H9 (cell line): ENCODE data around the gene UEVLD. TPM values are rescaled to one million over a fixed set of nuclear protein-coding genes. Genes with fewer than 3 reads are reported as not detected.

Source experiments
- DNase-seq: peaks from one replicate; pipeline ENCODE4 v3.0.0-alpha.2; 2017
- H2AFZ ChIP-seq: one replicate; pipeline ENCODE4 v1.6.1; 2013; ENCODE audit warnings: mild to moderate bottlenecking, low read length, control low read depth, moderate library complexity
- H2AK5ac ChIP-seq: 2 replicates; pipeline ENCODE4 v1.6.1; 2013; ENCODE audit warnings: low read length, control low read depth, mixed read lengths; ENCODE audit not compliant: insufficient read length
- H2BK120ac ChIP-seq: one replicate; pipeline ENCODE4 v1.6.1; 2013; ENCODE audit warnings: low read depth, mild to moderate bottlenecking, low read length, control low read depth, inconsistent platforms; ENCODE audit not compliant: poor library complexity, severe bottlenecking
- H2BK12ac ChIP-seq: 2 replicates; pipeline ENCODE4 v1.6.1; 2013; ENCODE audit warnings: low read length, control low read depth, mixed read lengths, low read depth; ENCODE audit not compliant: insufficient read length
- H2BK15ac ChIP-seq: 2 replicates; pipeline ENCODE4 v1.6.1; 2013; ENCODE audit warnings: low read depth, low read length, control low read depth
- H2BK20ac ChIP-seq: one replicate; pipeline ENCODE4 v1.6.1; 2013; ENCODE audit warnings: low read depth, mild to moderate bottlenecking, low read length, control low read depth, inconsistent platforms; ENCODE audit not compliant: poor library complexity, severe bottlenecking
- H2BK5ac ChIP-seq: 2 replicates; pipeline ENCODE4 v1.6.1; 2013; ENCODE audit warnings: low read length, control low read depth, mixed read lengths; ENCODE audit not compliant: insufficient read length
- H3K14ac ChIP-seq: 2 replicates; pipeline ENCODE4 v1.6.1; 2013; ENCODE audit warnings: low read length, control low read depth; ENCODE audit not compliant: insufficient read depth
- H3K18ac ChIP-seq: 2 replicates; pipeline ENCODE4 v1.6.1; 2013; ENCODE audit warnings: low read depth, mild to moderate bottlenecking, mixed read lengths, low read length, control low read depth; ENCODE audit not compliant: insufficient read length
- H3K23ac ChIP-seq: 2 replicates; pipeline ENCODE4 v1.6.1; 2013; ENCODE audit warnings: low read length, control low read depth, mixed read lengths, low read depth; ENCODE audit not compliant: insufficient read length
- H3K23me2 ChIP-seq: 2 replicates; pipeline ENCODE4 v1.6.1; 2013; ENCODE audit warnings: low read depth, mild to moderate bottlenecking, mixed read lengths, low read length, control low read depth; ENCODE audit not compliant: insufficient read length, poor library complexity, severe bottlenecking
- H3K27ac ChIP-seq: 2 replicates; pipeline ENCODE4 v1.5.1; 2013; ENCODE audit warnings: low read length, control low read depth, mixed read lengths, low read depth; ENCODE audit not compliant: insufficient read length
- H3K27me3 ChIP-seq: 2 replicates; pipeline ENCODE4 v1.6.1; 2013; ENCODE audit warnings: low read length, control low read depth, inconsistent platforms; ENCODE audit not compliant: insufficient read depth
- H3K4ac ChIP-seq: 2 replicates; pipeline ENCODE4 v1.6.1; 2013; ENCODE audit warnings: low read depth, mild to moderate bottlenecking, control low read depth, inconsistent platforms, low read length, moderate library complexity
- H3K4me1 ChIP-seq: 2 replicates; pipeline ENCODE4 v1.6.1; 2013; ENCODE audit warnings: low read length, control low read depth, inconsistent platforms; ENCODE audit not compliant: insufficient read depth
- H3K4me2 ChIP-seq: 2 replicates; pipeline ENCODE4 v1.6.1; 2013; ENCODE audit warnings: low read length, control low read depth, mixed read lengths; ENCODE audit not compliant: insufficient read length, insufficient read depth
- H3K56ac ChIP-seq: 2 replicates; pipeline ENCODE4 v1.6.1; 2013; ENCODE audit warnings: low read depth, mild to moderate bottlenecking, mixed read lengths, low read length, control low read depth; ENCODE audit not compliant: insufficient read length
- H3K79me1 ChIP-seq: 2 replicates; pipeline ENCODE4 v1.6.1; 2013; ENCODE audit warnings: low read depth, mild to moderate bottlenecking, moderate library complexity, low read length, control low read depth, inconsistent platforms; ENCODE audit not compliant: insufficient read depth, poor library complexity, severe bottlenecking
- H3K79me2 ChIP-seq: 2 replicates; pipeline ENCODE4 v1.6.1; 2013; ENCODE audit warnings: low read length, control low read depth, inconsistent platforms; ENCODE audit not compliant: insufficient read depth
- H3K9ac ChIP-seq: 2 replicates; pipeline ENCODE4 v1.6.1; 2013; ENCODE audit warnings: low read length, control low read depth, mixed read lengths; ENCODE audit not compliant: insufficient read length; ENCODE audit errors: extremely low read depth
- H3K9me3 ChIP-seq: one replicate; pipeline ENCODE4 v1.6.1; 2013; ENCODE audit warnings: low read depth, low read length, inconsistent platforms; ENCODE audit not compliant: control insufficient read depth
- H3T11ph ChIP-seq: one replicate; pipeline ENCODE4 v1.6.1; 2013; ENCODE audit warnings: mild to moderate bottlenecking, low read length, control low read depth, inconsistent platforms
- H4K20me1 ChIP-seq: one replicate; pipeline ENCODE4 v1.6.1; 2013; ENCODE audit not compliant: control insufficient read depth, insufficient read length, insufficient read depth
- H4K5ac ChIP-seq: 2 replicates; pipeline ENCODE4 v1.6.1; 2013; ENCODE audit warnings: low read depth, mild to moderate bottlenecking, mixed read lengths, low read length, control low read depth; ENCODE audit not compliant: insufficient read length
- H4K8ac ChIP-seq: replicated peaks from 2 replicates; pipeline ENCODE4 v1.6.1; 2013; ENCODE audit warnings: low read length, control low read depth, mixed read lengths, low read depth; ENCODE audit not compliant: insufficient read length
- H4K91ac ChIP-seq: 2 replicates; pipeline ENCODE4 v1.6.1; 2013; ENCODE audit warnings: low read depth, mild to moderate bottlenecking, moderate library complexity, mixed read lengths, low read length, control low read depth; ENCODE audit not compliant: insufficient read length
- H3K27ac Mint-ChIP-seq, 3 experiments: 2 replicates in 2 of 3; 3 replicates in 1 of 3; pipeline ENCODE4 v1.8.0; 2020 to 2021; ENCODE audit warnings: mixed read lengths in 3 of 3, mild to moderate bottlenecking in 1 of 3, moderate library complexity in 1 of 3
- H3K27me3 Mint-ChIP-seq: 2 replicates; pipeline ENCODE4 v1.8.0; 2021; ENCODE audit warnings: low read depth, mild to moderate bottlenecking, moderate library complexity, mixed read lengths
- H3K36me3 Mint-ChIP-seq, 3 experiments: 2 replicates in 2 of 3; 3 replicates in 1 of 3; pipeline ENCODE4 v1.8.0; 2020 to 2021; ENCODE audit warnings: low read depth in 3 of 3, mixed read lengths in 3 of 3; ENCODE audit not compliant: insufficient read depth in 1 of 3
- H3K4me1 Mint-ChIP-seq, 2 experiments: 2 replicates each; pipeline ENCODE4 v1.8.0; 2020; ENCODE audit warnings: mixed read lengths in 2 of 2
- H3K4me3 Mint-ChIP-seq, 2 experiments: 2 replicates in 1 of 2; 3 replicates in 1 of 2; pipeline ENCODE4 v1.8.0; 2020 to 2021; ENCODE audit warnings: mild to moderate bottlenecking in 2 of 2, mixed read lengths in 2 of 2, moderate library complexity in 1 of 2
- H3K9me3 Mint-ChIP-seq, 2 experiments: 2 replicates in 1 of 2; 3 replicates in 1 of 2; pipeline ENCODE4 v1.8.0; 2020; ENCODE audit warnings: mild to moderate bottlenecking in 2 of 2, mixed read lengths in 2 of 2, moderate library complexity in 1 of 2
- CTCF ChIP-seq: fragments of 200-600 bp; sonication (generic); conservative IDR thresholded peaks from 3 replicates; pipeline ENCODE4 v1.8.0; 2021; ENCODE audit warnings: antibody characterized with exemption, mild to moderate bottlenecking
- WGBS: extraction: QIAGEN DNeasy Blood & Tissue Kit; methylation state at CpG from one replicate; pipeline ENCODE4 v1.1.7; 2013; ENCODE audit warnings: missing lambda C conversion rate, low lambda C conversion rate, mixed read lengths; ENCODE audit not compliant: insufficient read length; ENCODE audit errors: extremely low coverage; 5-methylcytosine and 5-hydroxymethylcytosine counted together
- total RNA-seq: library from RNA; stranded (reverse); gene quantifications from 2 replicates; pipeline ENCODE4 v1.2.1, GENCODE V29; 2021

The UEVLD gene
- total RNA-seq, 1 experiment from 2014 or later, result 7.9 TPM

GRCh38 chr11:18521122-18521521 lies 67.4 kb downstream of the UEVLD start:
- no CpG with 5 or more reads among the region's 3 CpGs for WGBS

More at GRCh38 chr11:18521122-18521521, 67.4 kb downstream of the UEVLD start:
- H3K27me3 ChIP-seq, result no peaks in the 10 kb centered on the region
- H3K9me3 ChIP-seq, result no peaks in the 10 kb centered on the region
- H3K27ac Mint-ChIP-seq, result no peak overlapping the region; a peak in 1 of 7 replicates
- no peak overlapping the region for H2BK120ac ChIP-seq
- H3K23me2 ChIP-seq, result no peaks in the 10 kb centered on the region
- peaks cover 10% of the 10 kb centered on the region; the same call in 1 of the 2 replicates for H3K79me2 ChIP-seq
- H3K56ac ChIP-seq, result no peak overlapping the region
- H3K4me1 Mint-ChIP-seq, result peaks cover 2 to 5% of the 10 kb centered on the region in 2 experiments
- H2BK15ac ChIP-seq, result no peak overlapping the region
- no peak overlapping the region for H4K5ac ChIP-seq
- H2BK20ac ChIP-seq, result no peak overlapping the region
- no peak for DNase-seq
- no peak overlapping the region for H3K27ac ChIP-seq
- H2BK5ac ChIP-seq, result no peak overlapping the region
- no peak overlapping the region for H3K14ac ChIP-seq
- H3K27me3 Mint-ChIP-seq, result no peaks in the 10 kb centered on the region
- H3K4me1 ChIP-seq, result no peaks in the 10 kb centered on the region
- no peak overlapping the region for H2AK5ac ChIP-seq
- no peak overlapping the region for H3T11ph ChIP-seq
- H3K4me3 Mint-ChIP-seq, result no peak overlapping the region
- no peak overlapping the region for H2AFZ ChIP-seq
- H3K79me1 ChIP-seq, result no peaks in the 10 kb centered on the region
- H3K4ac ChIP-seq, result no peak overlapping the region
- no peaks in the 10 kb centered on the region for H3K9me3 Mint-ChIP-seq
- no peaks in the 10 kb centered on the region for H4K20me1 ChIP-seq
- H4K8ac ChIP-seq, result no peak overlapping the region
- no peak overlapping the region for H2BK12ac ChIP-seq
- no peak for TF ChIP-seq CTCF
- no peak overlapping the region for H3K4me2 ChIP-seq
- no peak overlapping the region for H3K9ac ChIP-seq
- no peak overlapping the region for H3K23ac ChIP-seq
- H3K36me3 Mint-ChIP-seq, result peaks cover 0 to 22% (median 14%) of the 10 kb centered on the region in 3 experiments; a peak in 4 of 7 replicates
- H4K91ac ChIP-seq, result no peak overlapping the region
- H3K18ac ChIP-seq, result no peak overlapping the region
